ENCODE results near the gene CCNT2. TPM values are rescaled to one million over a fixed set of nuclear protein-coding genes. Genes with fewer than 3 reads are reported as not detected.
A peak's percentile ranks its signal among the peaks of the same experiment; 100 is the strongest.
"Not testable (repeated sequence)": the region's sequence is repeated elsewhere in the genome, so short reads cannot be mapped to it uniquely, and the experiment has no call there.

CCNT2 gene
- total and polyA plus RNA-seq, 3 donors from 2014 or later = 28.2 to 52.8 (median 49.3) TPM

GRCh38 chr2:134897932-134898331 lies 20.7 kb upstream of the CCNT2 start:
- Histone ChIP-seq H3K4me3 (no peak overlapping the region), H3K9me3 (no peaks in the 10 kb centered on the region), H3K36me3 (ENCODE audit: low read depth, missing control alignments) (no peaks in the 10 kb centered on the region), H3K4me1 (no peaks in the 10 kb centered on the region), H3K27ac (no peak overlapping the region), H3K27me3 (no peaks in the 10 kb centered on the region)
- intact Hi-C loops (cut with DNase I; ENCODE audit: low total_unique reads) = loop anchor here (10.0 kb wide), 1 partner anchor 433 kb away; no protein-coding TSS in a partner anchor
- TF ChIP-seq POLR2A (IDR thresholded peaks at IDR 0.05) (no peak), CTCF (IDR thresholded peaks at IDR 0.05) (peak in 1 of 3 experiments; percentile 41)
- DNase-seq = no peak

GRCh38 chr2:134899204-134899603 lies 19.4 kb upstream of the CCNT2 start:
- Histone ChIP-seq H3K27ac (no peak overlapping the region), H3K36me3 (ENCODE audit: low read depth, missing control alignments) (no peaks in the 10 kb centered on the region), H3K4me1 (no peaks in the 10 kb centered on the region), H3K27me3 (no peaks in the 10 kb centered on the region), H3K9me3 (no peaks in the 10 kb centered on the region), H3K4me3 (no peak overlapping the region)
- TF ChIP-seq CTCF (IDR thresholded peaks at IDR 0.05) = no peak
- TF ChIP-seq POLR2A (IDR thresholded peaks at IDR 0.05) = no peak
- DNase-seq = no peak
- intact Hi-C loops (cut with DNase I; ENCODE audit: low total_unique reads) = loop anchor here (10.0 kb wide), 1 partner anchor 434 kb away; no protein-coding TSS in a partner anchor

GRCh38 chr2:134900151-134900550 lies 18.5 kb upstream of the CCNT2 start:
- Histone ChIP-seq H3K36me3 (ENCODE audit: low read depth, missing control alignments) (no peaks in the 10 kb centered on the region), H3K9me3 (no peaks in the 10 kb centered on the region), H3K4me3 (no peak overlapping the region), H3K27ac (no peak overlapping the region), H3K4me1 (no peaks in the 10 kb centered on the region), H3K27me3 (no peaks in the 10 kb centered on the region)
- TF ChIP-seq CTCF (IDR thresholded peaks at IDR 0.05) (no peak), POLR2A (IDR thresholded peaks at IDR 0.05) (no peak)
- intact Hi-C loops (cut with DNase I; ENCODE audit: low total_unique reads) = no loop called here
- WGBS, 2 donors = 90 to 97% methylated on average over 1 of the region's 1 CpG
- no peak for DNase-seq

- H3K36me3 ChIP-seq (ENCODE audit: low read depth, missing control alignments); H3K4me1 ChIP-seq; H3K27me3 ChIP-seq; intact Hi-C loops (cut with DNase I; ENCODE audit: low total_unique reads); H3K9me3 ChIP-seq; H3K27ac ChIP-seq; H3K4me3 ChIP-seq; DNase-seq: not testable (repeated sequence)
- 90 to 93% methylated on average over 13 of the region's 13 CpGs for WGBS, 2 donors
These were observed 14.9 kb upstream of the CCNT2 start for GRCh38 chr2:134903701-134904100.

GRCh38 chr2:134905168-134905567 lies 13.5 kb upstream of the CCNT2 start:
- Histone ChIP-seq H3K9me3 (no peaks in the 10 kb centered on the region), H3K4me3 (no peak overlapping the region), H3K27ac (no peak overlapping the region), H3K27me3 (no peaks in the 10 kb centered on the region), H3K4me1 (no peaks in the 10 kb centered on the region), H3K36me3 (ENCODE audit: low read depth, missing control alignments) (no peaks in the 10 kb centered on the region)
- no peak for DNase-seq
- intact Hi-C loops (cut with DNase I; ENCODE audit: low total_unique reads) = no loop called here
- TF ChIP-seq POLR2A (IDR thresholded peaks at IDR 0.05) (no peak), CTCF (IDR thresholded peaks at IDR 0.05) (no peak)
- 96 to 98% methylated on average over 2 of the region's 2 CpGs for WGBS, 2 donors
